Mucosa of stomach (tissue), 1 donor: ENCODE data around the gene KCTD7.
"Not testable (repeated sequence)": the region's sequence is repeated elsewhere in the genome, so short reads cannot be mapped to it uniquely, and the experiment has no call there.

Experiments
- H3K27me3 ChIP-seq: one replicate; pipeline ENCODE4 v1.7.0; 2013; ENCODE audit warnings: mild to moderate bottlenecking, low read length; ENCODE audit not compliant: control insufficient read depth, insufficient read depth
- H3K36me3 ChIP-seq: one replicate; pipeline ENCODE4 v1.7.0; 2013; ENCODE audit warnings: low read length; ENCODE audit not compliant: control insufficient read depth, insufficient read depth
- H3K4me1 ChIP-seq: one replicate; pipeline ENCODE4 v1.7.0; 2013; ENCODE audit warnings: mild to moderate bottlenecking, low read length; ENCODE audit not compliant: control insufficient read depth, insufficient read depth
- H3K4me3 ChIP-seq: one replicate; pipeline ENCODE4 v1.7.0; 2013; ENCODE audit warnings: low read length
- H3K9ac ChIP-seq: one replicate; pipeline ENCODE4 v1.7.0; 2013; ENCODE audit warnings: mild to moderate bottlenecking, low read length, moderate library complexity
- H3K9me3 ChIP-seq: one replicate; pipeline ENCODE4 v1.7.0; 2013; ENCODE audit warnings: mild to moderate bottlenecking, low read length, moderate library complexity; ENCODE audit not compliant: control insufficient read depth
- donor health status: Pancreatic carcinoma.

The KCTD7 gene

DNA sequence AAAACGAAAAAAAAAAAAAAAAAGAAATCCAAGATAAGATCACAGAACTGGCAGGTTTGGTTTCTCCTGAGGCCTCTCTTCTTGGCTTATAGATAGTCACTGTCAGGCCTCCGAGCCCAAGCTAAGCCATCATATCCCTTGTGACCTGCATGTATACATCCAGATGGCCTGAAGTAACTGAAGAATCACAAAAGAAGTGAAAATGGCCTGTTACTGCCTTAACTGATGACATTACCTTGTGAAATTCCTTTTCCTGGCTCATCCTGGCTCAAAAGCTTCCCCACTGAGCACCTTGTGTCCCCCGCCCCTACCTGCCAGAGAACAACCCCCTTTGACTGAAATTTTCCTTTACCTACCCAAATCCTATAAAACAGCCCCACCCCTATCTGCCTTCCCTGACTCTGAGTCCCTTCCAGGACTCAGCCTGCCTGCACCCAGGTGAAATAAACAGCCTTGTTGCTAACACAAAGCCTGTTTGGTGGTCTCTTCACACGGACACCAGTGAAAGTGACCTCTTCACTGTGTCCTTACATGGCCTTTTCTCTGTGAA lies 36.0 kb upstream of the KCTD7 start:
- H3K9me3 ChIP-seq, H3K27me3 ChIP-seq, H3K4me3 ChIP-seq, H3K4me1 ChIP-seq, H3K36me3 ChIP-seq: not testable (repeated sequence)
- peak overlapping the region; percentile 88 for H3K9ac ChIP-seq

DNA sequence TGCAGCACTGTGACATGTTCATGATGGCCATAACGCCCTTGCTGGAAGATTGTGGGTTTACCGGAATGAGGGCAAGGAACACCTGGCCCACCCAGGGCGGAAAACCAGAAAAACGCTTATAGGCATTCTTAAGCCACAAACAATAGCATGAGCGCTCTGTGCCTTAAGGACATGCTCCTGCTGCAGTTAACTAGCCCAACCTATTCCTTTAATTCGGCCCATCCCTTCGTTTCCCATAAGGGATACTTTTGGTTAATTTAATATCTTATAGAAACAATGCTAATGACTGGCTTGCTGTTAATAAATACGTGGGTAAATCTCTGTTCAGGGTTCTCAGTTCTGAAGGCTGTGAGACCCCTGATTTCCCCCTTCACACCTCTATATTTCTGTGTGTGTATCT lies 34.6 kb upstream of the KCTD7 start:
- not testable (repeated sequence) for H3K27me3 ChIP-seq, H3K4me3 ChIP-seq, H3K36me3 ChIP-seq, H3K4me1 ChIP-seq, H3K9me3 ChIP-seq, H3K9ac ChIP-seq

- Histone ChIP-seq H3K36me3 (no peaks in the 10 kb centered on the region), H3K27me3 (no peaks in the 10 kb centered on the region), H3K9me3 (no peaks in the 10 kb centered on the region), H3K9ac (no peak overlapping the region), H3K4me3 (no peak overlapping the region), H3K4me1 (no peaks in the 10 kb centered on the region)
These were observed 31.2 kb upstream of the KCTD7 start for GRCh38 chr7:66597461-66597860.

GRCh38 chr7:66602159-66602558 lies 26.5 kb upstream of the KCTD7 start:
- Histone ChIP-seq H3K27me3 (no peaks in the 10 kb centered on the region), H3K4me1 (no peaks in the 10 kb centered on the region), H3K9me3 (no peaks in the 10 kb centered on the region), H3K9ac (no peak overlapping the region), H3K4me3 (no peak overlapping the region), H3K36me3 (no peaks in the 10 kb centered on the region)

GRCh38 chr7:66604198-66604597 lies 24.5 kb upstream of the KCTD7 start:
- H3K36me3 ChIP-seq: no peaks in the 10 kb centered on the region

GRCh38 chr7:66606540-66607291 lies 22.0 kb upstream of the KCTD7 start:
- H3K36me3 ChIP-seq, H3K4me3 ChIP-seq, H3K27me3 ChIP-seq, H3K9me3 ChIP-seq, H3K4me1 ChIP-seq, H3K9ac ChIP-seq: not testable (repeated sequence)

More at GRCh38 chr7:66604198-66604597, 24.5 kb upstream of the KCTD7 start:
- H3K9ac ChIP-seq: no peak overlapping the region
- no peaks in the 10 kb centered on the region for H3K9me3 ChIP-seq
- no peak overlapping the region for H3K4me3 ChIP-seq
- H3K27me3 ChIP-seq: no peaks in the 10 kb centered on the region
- no peaks in the 10 kb centered on the region for H3K4me1 ChIP-seq

- H3K9me3 ChIP-seq: no peaks in the 10 kb centered on the region
- H3K4me1 ChIP-seq: no peaks in the 10 kb centered on the region
- H3K36me3 ChIP-seq: no peaks in the 10 kb centered on the region
- H3K4me3 ChIP-seq: no peak overlapping the region
- no peaks in the 10 kb centered on the region for H3K27me3 ChIP-seq
- H3K9ac ChIP-seq: no peak overlapping the region
These were observed 19.5 kb upstream of the KCTD7 start for GRCh38 chr7:66609176-66609575.

GRCh38 chr7:66614596-66614995 lies 14.1 kb upstream of the KCTD7 start:
- H3K9ac ChIP-seq, H3K4me1 ChIP-seq: not testable (repeated sequence)

GRCh38 chr7:66615699-66616098 lies 13.0 kb upstream of the KCTD7 start:
- no peaks in the 10 kb centered on the region for H3K36me3 ChIP-seq
- H3K4me3 ChIP-seq: no peak overlapping the region
- no peak overlapping the region for H3K9ac ChIP-seq
- no peaks in the 10 kb centered on the region for H3K27me3 ChIP-seq
- no peaks in the 10 kb centered on the region for H3K9me3 ChIP-seq
- H3K4me1 ChIP-seq: no peaks in the 10 kb centered on the region

More at GRCh38 chr7:66614596-66614995, 14.1 kb upstream of the KCTD7 start:
- not testable (repeated sequence) for H3K27me3 ChIP-seq, H3K4me3 ChIP-seq, H3K36me3 ChIP-seq, H3K9me3 ChIP-seq

DNA sequence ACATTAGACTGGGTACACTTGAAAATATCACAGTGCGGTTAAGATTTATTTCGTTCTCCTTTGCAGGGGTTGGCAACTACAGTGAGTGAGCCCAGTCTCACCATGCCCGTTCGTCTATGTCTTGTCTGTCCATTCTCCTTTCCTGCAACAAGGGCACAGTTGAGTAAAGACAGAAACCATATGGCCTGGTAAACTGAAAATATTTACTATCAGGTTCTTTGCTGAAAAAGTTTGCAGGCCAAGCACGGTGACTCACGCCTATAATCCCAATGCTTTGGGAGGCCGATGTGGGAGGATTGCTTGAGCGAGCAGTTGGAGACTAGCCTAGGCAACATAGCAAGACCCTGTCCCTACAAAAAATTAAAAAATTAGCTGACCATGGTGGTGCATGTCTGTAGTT lies 11.4 kb upstream of the KCTD7 start:
- Histone ChIP-seq H3K36me3 (no peaks in the 10 kb centered on the region), H3K27me3 (no peaks in the 10 kb centered on the region), H3K9me3 (no peaks in the 10 kb centered on the region), H3K9ac (no peak overlapping the region), H3K4me1 (no peaks in the 10 kb centered on the region), H3K4me3 (no peak overlapping the region)

DNA sequence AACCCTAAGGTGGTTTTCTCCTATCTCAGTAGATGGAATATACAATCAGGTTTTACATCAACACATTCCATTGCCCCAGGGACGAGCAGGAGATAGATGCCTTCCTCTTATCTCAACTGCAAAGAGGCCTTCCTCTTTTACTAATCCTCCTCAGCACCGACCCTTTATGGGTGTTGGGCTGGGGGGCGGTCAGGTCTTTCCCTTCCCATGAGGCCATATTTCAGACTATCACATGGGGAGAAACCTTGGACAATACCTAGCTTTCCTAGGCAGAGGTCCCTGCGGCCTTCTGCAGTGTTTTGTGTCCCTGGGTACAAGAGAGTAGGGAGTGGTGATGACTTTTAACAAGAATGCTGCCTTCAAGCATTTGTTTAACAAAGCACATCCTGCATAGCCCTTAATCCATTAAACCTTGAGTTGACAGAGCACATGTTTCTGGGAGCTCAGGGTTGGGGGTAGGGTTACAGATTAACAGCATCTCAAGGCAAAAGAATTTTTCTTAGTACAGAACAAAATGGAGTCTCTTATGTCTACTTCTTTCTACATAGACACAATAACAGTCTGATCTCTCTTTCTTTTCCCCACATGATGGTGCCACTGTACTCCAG lies 9.2 kb upstream of the KCTD7 start:
- H3K4me3 ChIP-seq, H3K4me1 ChIP-seq, H3K9ac ChIP-seq, H3K36me3 ChIP-seq, H3K9me3 ChIP-seq, H3K27me3 ChIP-seq: not testable (repeated sequence)

- no peak overlapping the region for H3K9ac ChIP-seq
- H3K27me3 ChIP-seq: no peaks in the 10 kb centered on the region
- no peaks in the 10 kb centered on the region for H3K9me3 ChIP-seq
- H3K4me1 ChIP-seq: peaks cover 8% of the 10 kb centered on the region
- H3K4me3 ChIP-seq: no peak overlapping the region
- no peaks in the 10 kb centered on the region for H3K36me3 ChIP-seq
These were observed 2.2 kb upstream of the KCTD7 start for GRCh38 chr7:66626331-66626934.
